ENCODE measurements around the gene ATP2B3.

ATP2B3 gene

GRCh38 chrX:153610836-153611213 lies 93.4 kb downstream of the ATP2B3 start:
- no peaks in the 10 kb centered on the region; the same call in 1 of the 2 replicates for H3K27me3 ChIP-seq (ENCODE audit: control insufficient read depth, insufficient read depth, low read length)
- no CpG with 5 or more reads among the region's 9 CpGs for WGBS (ENCODE audit: insufficient coverage, insufficient read length)

GRCh38 chrX:153611298-153612095 lies 94.1 kb downstream of the ATP2B3 start:
- WGBS (ENCODE audit: insufficient coverage, insufficient read length), result no CpG with 5 or more reads among the region's 14 CpGs
- DNase-seq (ENCODE audit: low read depth, low spot score), result no peak
- no peaks in the 10 kb centered on the region for H3K36me3 ChIP-seq (ENCODE audit: control insufficient read depth, insufficient read depth, low read length)
- no peak overlapping the region for H3K27ac ChIP-seq (ENCODE audit: low read length)
- no peak overlapping the region for H3K4me3 ChIP-seq (ENCODE audit: low read length)
- H3K9me3 ChIP-seq (ENCODE audit: control insufficient read depth, insufficient read depth, low read length), result no peaks in the 10 kb centered on the region
- no peaks in the 10 kb centered on the region for H3K4me1 ChIP-seq (ENCODE audit: control insufficient read depth, insufficient read depth, low read length)
- H3K27me3 ChIP-seq (ENCODE audit: control insufficient read depth, insufficient read depth, low read length), result no peaks in the 10 kb centered on the region; the same call in 1 of the 2 replicates

More at GRCh38 chrX:153610836-153611213, 93.4 kb downstream of the ATP2B3 start:
- no peaks in the 10 kb centered on the region for H3K9me3 ChIP-seq (ENCODE audit: control insufficient read depth, insufficient read depth, low read length)
- H3K4me1 ChIP-seq (ENCODE audit: control insufficient read depth, insufficient read depth, low read length), result no peaks in the 10 kb centered on the region
- no peak overlapping the region for H3K4me3 ChIP-seq (ENCODE audit: low read length)
- no peak overlapping the region for H3K27ac ChIP-seq (ENCODE audit: low read length)
- H3K36me3 ChIP-seq (ENCODE audit: control insufficient read depth, insufficient read depth, low read length), result no peaks in the 10 kb centered on the region
- no peak for DNase-seq (ENCODE audit: low read depth, low spot score)

GRCh38 chrX:153612413-153612812 lies 95.0 kb downstream of the ATP2B3 start:
- no CpG with 5 or more reads among the region's 10 CpGs for WGBS (ENCODE audit: insufficient coverage, insufficient read length)
- no peak for DNase-seq (ENCODE audit: low read depth, low spot score)
- H3K27me3 ChIP-seq (ENCODE audit: control insufficient read depth, insufficient read depth, low read length), result no peaks in the 10 kb centered on the region; the same call in 1 of the 2 replicates
- H3K4me1 ChIP-seq (ENCODE audit: control insufficient read depth, insufficient read depth, low read length), result no peaks in the 10 kb centered on the region
- no peaks in the 10 kb centered on the region for H3K36me3 ChIP-seq (ENCODE audit: control insufficient read depth, insufficient read depth, low read length)
- no peaks in the 10 kb centered on the region for H3K9me3 ChIP-seq (ENCODE audit: control insufficient read depth, insufficient read depth, low read length)
- no peak overlapping the region for H3K27ac ChIP-seq (ENCODE audit: low read length)
- H3K4me3 ChIP-seq (ENCODE audit: low read length), result no peak overlapping the region

- no CpG with 5 or more reads among the region's 6 CpGs for WGBS (ENCODE audit: insufficient coverage, insufficient read length)
- no peak for DNase-seq (ENCODE audit: low read depth, low spot score)
- Histone ChIP-seq H3K36me3 (ENCODE audit: control insufficient read depth, insufficient read depth, low read length) (no peaks in the 10 kb centered on the region), H3K27ac (ENCODE audit: low read length) (no peak overlapping the region), H3K4me3 (ENCODE audit: low read length) (no peak overlapping the region), H3K4me1 (ENCODE audit: control insufficient read depth, insufficient read depth, low read length) (no peaks in the 10 kb centered on the region), H3K27me3 (ENCODE audit: control insufficient read depth, insufficient read depth, low read length) (no peaks in the 10 kb centered on the region), H3K9me3 (ENCODE audit: control insufficient read depth, insufficient read depth, low read length) (no peaks in the 10 kb centered on the region)
Observed at GRCh38 chrX:153614818-153615217, 97.4 kb downstream of the ATP2B3 start.

- Histone ChIP-seq H3K36me3 (ENCODE audit: control insufficient read depth, insufficient read depth, low read length) (no peaks in the 10 kb centered on the region), H3K4me1 (ENCODE audit: control insufficient read depth, insufficient read depth, low read length) (no peaks in the 10 kb centered on the region), H3K9me3 (ENCODE audit: control insufficient read depth, insufficient read depth, low read length) (no peaks in the 10 kb centered on the region), H3K27me3 (ENCODE audit: control insufficient read depth, insufficient read depth, low read length) (no peaks in the 10 kb centered on the region), H3K4me3 (ENCODE audit: low read length) (no peak overlapping the region), H3K27ac (ENCODE audit: low read length) (no peak overlapping the region)
- no peak for DNase-seq (ENCODE audit: low read depth, low spot score)
- WGBS (ENCODE audit: insufficient coverage, insufficient read length), result no CpG with 5 or more reads among the region's 5 CpGs
Observed at GRCh38 chrX:153620576-153620975, 103.1 kb downstream of the ATP2B3 start.

GRCh38 chrX:153621949-153622598 lies 104.6 kb downstream of the ATP2B3 start:
- H3K27ac ChIP-seq (ENCODE audit: low read length), result no peak overlapping the region
- H3K9me3 ChIP-seq (ENCODE audit: control insufficient read depth, insufficient read depth, low read length), result no peaks in the 10 kb centered on the region
- no peaks in the 10 kb centered on the region for H3K4me1 ChIP-seq (ENCODE audit: control insufficient read depth, insufficient read depth, low read length)
- H3K4me3 ChIP-seq (ENCODE audit: low read length), result no peak overlapping the region
- DNase-seq (ENCODE audit: low read depth, low spot score), result no peak
- H3K36me3 ChIP-seq (ENCODE audit: control insufficient read depth, insufficient read depth, low read length), result no peaks in the 10 kb centered on the region
- H3K27me3 ChIP-seq (ENCODE audit: control insufficient read depth, insufficient read depth, low read length), result no peaks in the 10 kb centered on the region
- no CpG with 5 or more reads among the region's 27 CpGs for WGBS (ENCODE audit: insufficient coverage, insufficient read length)

- Histone ChIP-seq H3K4me3 (ENCODE audit: low read length) (no peak overlapping the region), H3K27ac (ENCODE audit: low read length) (no peak overlapping the region), H3K9me3 (ENCODE audit: control insufficient read depth, insufficient read depth, low read length) (no peaks in the 10 kb centered on the region), H3K4me1 (ENCODE audit: control insufficient read depth, insufficient read depth, low read length) (no peaks in the 10 kb centered on the region; the same call in 1 of the 2 replicates), H3K27me3 (ENCODE audit: control insufficient read depth, insufficient read depth, low read length) (no peaks in the 10 kb centered on the region), H3K36me3 (ENCODE audit: control insufficient read depth, insufficient read depth, low read length) (no peaks in the 10 kb centered on the region)
- DNase-seq (ENCODE audit: low read depth, low spot score), result no peak
- no CpG with 5 or more reads among the region's 17 CpGs for WGBS (ENCODE audit: insufficient coverage, insufficient read length)
Observed at GRCh38 chrX:153622661-153623309, 105.3 kb downstream of the ATP2B3 start.

- Histone ChIP-seq H3K27ac (ENCODE audit: low read length) (no peak overlapping the region), H3K36me3 (ENCODE audit: control insufficient read depth, insufficient read depth, low read length) (no peaks in the 10 kb centered on the region), H3K4me3 (ENCODE audit: low read length) (no peak overlapping the region), H3K27me3 (ENCODE audit: control insufficient read depth, insufficient read depth, low read length) (no peaks in the 10 kb centered on the region), H3K9me3 (ENCODE audit: control insufficient read depth, insufficient read depth, low read length) (no peaks in the 10 kb centered on the region), H3K4me1 (ENCODE audit: control insufficient read depth, insufficient read depth, low read length) (no peaks in the 10 kb centered on the region; the same call in 1 of the 2 replicates)
- WGBS (ENCODE audit: insufficient coverage, insufficient read length), result no CpG with 5 or more reads among the region's 16 CpGs
- DNase-seq (ENCODE audit: low read depth, low spot score), result no peak
Observed at GRCh38 chrX:153623310-153624029, 106.0 kb downstream of the ATP2B3 start.

GRCh38 chrX:153624196-153625091 lies 107.0 kb downstream of the ATP2B3 start:
- DNase-seq (ENCODE audit: low read depth, low spot score), result no peak
- H3K4me1 ChIP-seq (ENCODE audit: control insufficient read depth, insufficient read depth, low read length), result no peaks in the 10 kb centered on the region; the same call in 1 of the 2 replicates
- no peak overlapping the region for H3K27ac ChIP-seq (ENCODE audit: low read length)
- H3K4me3 ChIP-seq (ENCODE audit: low read length), result no peak overlapping the region
- no CpG with 5 or more reads among the region's 15 CpGs for WGBS (ENCODE audit: insufficient coverage, insufficient read length)
- no peaks in the 10 kb centered on the region for H3K9me3 ChIP-seq (ENCODE audit: control insufficient read depth, insufficient read depth, low read length)
- no peaks in the 10 kb centered on the region for H3K36me3 ChIP-seq (ENCODE audit: control insufficient read depth, insufficient read depth, low read length)
- no peaks in the 10 kb centered on the region for H3K27me3 ChIP-seq (ENCODE audit: control insufficient read depth, insufficient read depth, low read length)
